Erythroblast (primary cell): ENCODE data around the gene WDR45B.

Experiments
- GATA1 ChIP-seq: IDR thresholded peaks from 2 replicates; pipeline ENCODE4 v1.6.1; 2011; ENCODE audit warnings: low read depth, mild to moderate bottlenecking, control low read depth, low read length, moderate library complexity
- POLR2A ChIP-seq: IDR thresholded peaks from 2 replicates; pipeline ENCODE4 v1.6.1; 2011; ENCODE audit warnings: mild to moderate bottlenecking, low read length

- TF ChIP-seq POLR2A (no peak), GATA1 (no peak)
Observed at GRCh38 chr17:82627405-82627804, 20.8 kb downstream of the WDR45B start.
